Femur (tissue), 1 donor: ENCODE measurements around the gene STK4.
"Not testable (repeated sequence)": the region's sequence is repeated elsewhere in the genome, so short reads cannot be mapped to it uniquely, and the experiment has no call there.

Experiments
- DNase-seq: peaks from one replicate; pipeline ENCODE4 v3.0.0-alpha.2; 2017

STK4 gene

DNA sequence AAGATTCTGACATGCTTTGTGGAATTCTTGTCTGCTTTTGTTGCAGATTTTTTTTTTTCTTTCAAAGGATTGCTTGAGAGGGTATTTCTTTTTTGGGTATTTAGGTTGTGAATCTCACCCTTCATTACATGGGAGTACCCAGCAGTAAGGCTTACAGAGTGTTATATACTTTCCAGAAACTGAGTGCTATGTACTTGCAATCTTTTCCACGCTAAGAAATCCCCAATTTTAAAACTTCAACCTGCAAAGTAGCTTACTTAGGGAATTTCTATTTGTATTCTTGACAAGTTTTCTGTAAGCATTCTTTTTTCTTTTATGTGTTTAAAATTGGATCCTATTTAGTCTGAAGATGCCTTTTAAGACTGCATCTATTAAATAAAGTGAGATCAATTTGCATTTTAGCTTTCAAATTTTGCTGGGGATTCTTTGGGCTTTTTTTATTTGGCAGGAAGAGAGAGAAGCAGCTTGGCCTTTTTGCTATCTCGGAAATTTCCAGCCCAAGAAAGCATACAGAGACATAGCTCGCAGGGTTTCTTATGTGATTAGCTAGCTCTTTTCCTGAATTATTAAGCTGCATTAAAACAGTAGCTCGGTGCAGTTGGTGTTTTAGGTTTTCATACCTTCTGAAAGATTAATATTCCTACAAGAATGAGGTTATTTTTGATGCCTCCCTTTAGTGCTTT is 92.0 kb downstream of the STK4 start:
- DNase-seq, result no peak

DNA sequence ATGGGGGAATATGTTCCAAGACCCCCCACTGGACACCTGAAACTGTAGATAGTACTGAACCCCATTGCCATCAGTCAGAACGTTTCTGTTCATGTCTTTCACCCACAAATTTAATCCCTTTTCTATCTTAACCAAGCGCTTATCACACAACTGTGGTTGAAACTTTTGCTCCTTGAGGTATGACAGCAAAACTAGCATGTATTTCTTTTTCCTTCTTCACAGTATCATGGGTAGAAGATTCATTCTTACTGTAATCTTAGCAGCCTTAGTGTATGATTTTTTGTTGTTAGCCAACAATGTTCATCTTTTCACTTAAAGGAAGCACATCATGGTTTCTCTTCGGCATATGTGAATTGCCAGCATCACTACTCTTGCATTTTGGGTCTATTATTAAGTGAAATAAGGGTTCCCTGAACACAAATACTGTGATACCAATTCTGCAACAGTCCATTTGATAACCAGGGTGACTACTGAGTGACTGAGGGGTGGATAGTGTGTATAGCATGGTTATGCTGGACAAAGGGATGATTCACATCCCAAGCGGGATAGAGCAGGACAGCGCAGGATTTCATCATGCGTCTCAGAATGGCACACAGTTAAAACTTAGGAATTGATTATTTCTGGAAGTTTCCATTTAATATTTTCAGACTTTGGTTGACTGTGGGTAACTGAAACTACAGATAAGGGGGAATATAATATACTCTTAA is 92.9 kb downstream of the STK4 start:
- DNase-seq, result no peak

DNA sequence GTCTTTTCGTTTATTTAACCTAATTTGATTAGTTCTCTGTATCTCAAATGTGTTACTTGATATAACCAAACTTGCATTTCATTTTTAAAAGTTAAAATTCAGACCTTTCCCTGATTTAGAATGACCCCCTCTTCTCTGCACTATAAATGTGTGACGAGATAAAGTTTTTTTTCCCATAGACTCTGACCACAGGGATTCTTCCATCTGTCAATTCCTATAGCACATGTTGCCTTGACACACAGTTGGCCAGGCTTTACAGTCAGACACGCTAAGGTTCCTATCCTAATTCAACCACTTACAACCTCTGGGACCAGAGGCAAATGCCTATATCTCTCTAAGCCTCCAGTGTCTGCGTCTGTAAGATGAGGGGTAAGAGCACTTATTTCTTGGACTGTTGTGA is 94.0 kb downstream of the STK4 start:
- no peak for DNase-seq

DNA sequence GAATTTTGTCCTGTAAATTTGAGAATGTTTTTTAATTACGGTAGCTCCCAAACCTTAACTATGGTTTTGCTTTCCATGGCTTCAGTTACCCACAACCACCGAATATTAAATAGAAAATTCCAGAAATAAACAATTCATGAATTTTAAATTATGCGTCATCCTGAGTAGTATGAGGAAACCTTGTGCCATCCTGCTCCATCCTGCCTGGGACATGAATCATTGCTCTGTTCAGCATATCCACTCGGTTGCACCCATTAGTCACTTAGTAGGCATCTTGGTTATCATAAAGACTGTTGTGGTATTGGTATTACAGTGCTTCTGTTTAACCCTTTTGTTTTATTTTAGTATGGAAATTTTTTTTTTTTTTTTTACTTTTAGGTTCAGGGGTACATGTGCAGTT is 94.9 kb downstream of the STK4 start:
- DNase-seq, result no peak

DNA sequence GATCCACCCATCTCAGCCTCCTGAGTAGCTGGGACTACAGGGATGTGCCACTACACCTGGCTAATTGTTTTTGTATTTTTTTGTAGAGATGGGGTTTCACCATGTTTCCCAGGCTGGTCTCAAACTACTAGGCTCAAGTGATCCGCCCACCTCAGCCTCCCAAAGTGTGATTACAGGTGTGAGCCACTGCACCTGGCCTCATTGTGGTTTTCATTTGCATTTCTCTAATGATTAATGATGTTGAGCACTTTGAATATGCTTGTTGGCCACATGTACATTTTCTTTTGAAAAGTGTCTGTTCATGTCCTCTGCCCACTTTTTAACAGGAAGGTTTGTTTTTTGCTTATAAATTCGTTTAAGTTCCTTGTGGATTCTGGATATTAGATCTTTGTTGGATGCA is 96.8 kb downstream of the STK4 start:
- not testable (repeated sequence) for DNase-seq

DNA sequence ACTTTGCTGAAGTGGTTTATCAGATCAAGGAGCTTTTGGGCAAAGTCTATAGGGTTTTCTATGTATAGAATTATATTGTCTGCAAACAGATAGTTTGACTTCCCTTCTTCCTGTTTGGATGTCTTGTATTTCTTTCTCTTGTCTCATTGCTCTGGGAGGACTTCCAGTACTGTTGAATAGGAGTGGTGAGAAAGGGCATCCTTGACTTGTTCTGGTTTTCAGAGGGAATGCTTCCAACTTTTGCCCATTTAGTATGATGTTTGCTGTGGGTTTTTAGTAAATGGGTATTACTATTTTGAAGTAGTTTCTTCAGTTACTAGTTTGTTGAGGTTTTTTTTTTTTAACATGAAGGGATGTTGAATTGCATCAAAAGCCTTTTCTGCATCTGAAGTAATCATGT is 98.5 kb downstream of the STK4 start:
- no peak for DNase-seq

DNA sequence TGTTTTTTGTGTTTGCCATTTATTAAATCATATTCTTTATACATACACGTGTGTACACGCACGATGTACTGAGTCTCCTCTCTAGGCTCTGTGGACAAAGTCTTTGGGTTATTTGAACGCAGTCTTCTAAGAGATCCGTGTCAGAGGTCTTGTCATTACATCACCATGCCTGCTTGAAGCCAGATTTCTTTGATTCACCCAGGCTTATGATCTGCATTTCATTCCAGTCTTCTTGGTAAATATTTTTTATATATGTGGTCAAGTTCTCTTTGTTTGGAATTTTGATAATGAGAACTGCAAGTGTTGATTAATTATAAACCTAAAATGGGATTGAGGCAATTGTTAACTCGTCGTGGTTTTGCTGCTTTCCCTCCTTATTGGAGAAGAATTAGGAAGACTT is 100.1 kb downstream of the STK4 start:
- DNase-seq, result no peak

DNA sequence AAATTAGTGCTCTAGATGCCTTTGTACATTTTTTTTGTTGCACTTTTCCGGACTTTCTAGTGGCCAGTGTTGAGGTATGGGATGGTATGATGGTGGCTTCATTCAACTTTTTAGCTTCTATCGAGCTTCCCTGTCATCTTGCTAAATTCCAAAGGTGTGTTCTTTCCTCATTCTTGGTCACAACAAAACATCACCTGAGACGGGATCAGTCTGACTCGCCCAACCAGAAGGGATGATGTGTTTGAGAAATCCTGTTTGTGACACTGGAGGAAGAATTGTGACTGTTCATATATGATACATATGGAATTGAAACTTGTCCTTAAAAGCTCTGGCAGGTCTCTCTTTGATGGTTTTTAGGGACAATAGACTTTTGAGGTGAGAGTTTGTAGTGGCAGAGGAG is 100.8 kb downstream of the STK4 start:
- no peak for DNase-seq

DNA sequence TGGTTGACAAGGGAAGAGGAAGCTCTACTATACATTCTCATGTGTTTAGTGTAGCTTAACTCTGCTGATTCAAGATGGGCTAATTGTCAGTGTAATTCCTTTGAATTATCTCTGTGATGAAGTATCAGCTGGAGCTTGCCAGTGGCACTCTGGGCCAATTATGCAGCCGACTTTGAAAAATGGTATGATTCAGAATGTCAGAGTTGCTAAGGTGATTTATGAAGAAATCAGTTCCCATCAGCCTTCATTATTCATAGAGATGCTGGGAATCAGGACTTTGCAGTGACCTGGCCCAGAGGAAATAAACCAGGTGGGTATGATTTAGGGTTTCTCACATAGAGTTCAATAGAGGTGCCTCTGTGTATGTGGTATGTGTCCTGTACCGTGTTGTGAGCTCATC is 101.2 kb downstream of the STK4 start:
- no peak for DNase-seq

DNA sequence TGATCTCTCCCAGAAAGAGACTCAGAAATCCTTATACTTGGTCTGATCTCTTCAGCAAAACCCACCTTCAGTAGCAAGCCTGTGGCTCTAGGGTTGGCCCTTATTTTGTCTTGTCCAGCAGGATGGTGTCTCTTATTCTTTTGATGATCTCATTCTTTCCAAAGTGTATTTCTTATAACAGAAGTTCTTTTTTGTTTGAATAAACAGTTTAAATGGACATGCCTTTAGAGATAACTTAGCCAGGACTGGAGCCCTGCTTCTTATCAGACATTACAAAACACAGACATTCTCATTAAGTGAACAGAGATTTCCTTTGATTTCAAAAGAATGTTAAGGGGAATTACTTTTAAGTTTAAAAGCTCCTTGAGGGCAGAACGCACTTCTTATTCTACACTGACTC is 102.9 kb downstream of the STK4 start:
- no peak for DNase-seq

DNA sequence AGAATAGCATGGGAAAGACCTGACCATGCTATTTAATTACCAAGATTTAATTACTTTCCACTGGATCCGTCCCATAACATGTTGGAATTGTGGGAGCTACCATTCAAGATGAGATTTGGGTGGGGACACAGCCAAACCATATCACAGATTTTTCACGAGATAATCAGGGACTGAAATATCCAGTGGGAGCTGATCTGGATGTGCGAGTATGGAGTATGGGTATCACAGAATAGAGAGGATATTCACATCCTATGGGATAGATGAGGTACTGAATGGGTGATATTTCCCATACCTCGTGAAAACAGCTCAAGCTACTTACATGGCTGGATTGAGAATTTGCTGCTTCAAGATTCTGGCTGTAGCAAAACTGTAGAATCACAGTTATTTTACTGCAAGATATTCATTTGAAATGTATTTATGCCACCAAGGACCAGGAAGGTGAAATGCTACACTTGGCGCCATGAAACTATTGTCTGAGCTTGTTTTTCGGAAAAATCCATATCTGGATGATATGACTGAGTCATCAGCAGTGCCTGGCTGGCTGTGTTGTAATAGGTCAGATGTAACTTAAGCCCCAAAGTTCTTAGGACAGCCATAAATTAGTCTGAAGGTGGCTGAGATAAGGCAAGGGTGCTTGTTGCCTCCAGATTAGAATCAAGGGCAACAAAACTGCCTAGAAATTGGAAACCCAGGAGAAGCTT is 104.8 kb downstream of the STK4 start:
- no peak for DNase-seq

DNA sequence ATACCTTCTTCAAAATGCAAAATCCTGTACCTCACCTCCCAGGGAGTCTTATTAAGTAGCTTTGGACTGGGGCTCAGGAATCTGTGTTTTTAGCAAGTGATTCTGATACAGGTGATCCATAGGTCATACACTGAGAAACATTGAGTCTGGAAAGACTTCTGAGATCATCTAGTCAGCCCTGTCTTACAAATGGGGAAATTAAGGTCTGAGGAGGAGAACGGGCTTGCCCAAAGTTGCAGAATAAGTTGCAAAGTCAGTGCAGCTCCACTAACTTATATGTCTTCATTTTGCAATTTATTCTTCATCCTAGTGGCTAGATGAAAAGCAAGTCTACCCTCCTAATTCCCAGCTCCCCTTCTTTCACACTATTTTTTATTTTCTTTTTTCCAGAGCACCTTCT is 105.8 kb downstream of the STK4 start:
- DNase-seq, result no peak

DNA sequence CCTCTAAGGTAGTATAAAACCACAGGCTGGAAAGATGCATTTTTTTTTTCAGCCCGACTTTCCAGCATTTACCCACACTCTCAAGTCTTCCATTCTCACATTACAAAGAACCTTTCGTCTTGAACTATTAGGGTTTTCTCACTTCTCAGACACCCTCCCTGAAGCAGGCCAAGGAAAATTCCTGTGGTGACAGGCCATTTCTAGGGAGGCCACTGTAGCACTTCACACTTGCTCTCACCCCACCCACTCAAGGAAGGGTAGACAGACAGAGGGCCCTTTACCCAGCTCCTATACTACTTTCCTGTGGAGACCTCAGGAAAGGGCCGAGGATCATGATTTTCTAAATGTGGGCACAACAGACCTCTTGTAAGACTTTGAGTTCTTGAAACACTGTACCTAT is 106.9 kb downstream of the STK4 start:
- peak; percentile 50 for DNase-seq

DNA sequence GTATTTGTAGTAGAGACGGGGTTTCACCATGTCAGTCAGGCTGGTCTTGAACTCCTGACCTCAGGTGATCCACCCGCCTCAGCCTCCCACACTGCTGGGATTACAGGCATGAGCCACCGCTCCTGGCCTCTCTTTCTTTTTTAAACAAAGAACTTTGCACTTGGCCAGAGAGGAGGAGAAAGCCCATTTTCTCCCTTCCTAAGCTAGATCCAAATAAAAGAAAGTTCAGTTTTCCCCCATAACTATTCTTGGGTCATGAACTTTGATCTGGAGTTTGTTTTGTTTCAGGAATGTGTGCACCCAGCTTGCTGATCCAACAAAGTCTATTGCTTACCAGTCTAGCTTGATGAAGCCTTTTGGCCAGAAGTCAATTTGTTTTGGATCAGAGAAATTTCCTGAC is 111.2 kb downstream of the STK4 start:
- no peak for DNase-seq

DNA sequence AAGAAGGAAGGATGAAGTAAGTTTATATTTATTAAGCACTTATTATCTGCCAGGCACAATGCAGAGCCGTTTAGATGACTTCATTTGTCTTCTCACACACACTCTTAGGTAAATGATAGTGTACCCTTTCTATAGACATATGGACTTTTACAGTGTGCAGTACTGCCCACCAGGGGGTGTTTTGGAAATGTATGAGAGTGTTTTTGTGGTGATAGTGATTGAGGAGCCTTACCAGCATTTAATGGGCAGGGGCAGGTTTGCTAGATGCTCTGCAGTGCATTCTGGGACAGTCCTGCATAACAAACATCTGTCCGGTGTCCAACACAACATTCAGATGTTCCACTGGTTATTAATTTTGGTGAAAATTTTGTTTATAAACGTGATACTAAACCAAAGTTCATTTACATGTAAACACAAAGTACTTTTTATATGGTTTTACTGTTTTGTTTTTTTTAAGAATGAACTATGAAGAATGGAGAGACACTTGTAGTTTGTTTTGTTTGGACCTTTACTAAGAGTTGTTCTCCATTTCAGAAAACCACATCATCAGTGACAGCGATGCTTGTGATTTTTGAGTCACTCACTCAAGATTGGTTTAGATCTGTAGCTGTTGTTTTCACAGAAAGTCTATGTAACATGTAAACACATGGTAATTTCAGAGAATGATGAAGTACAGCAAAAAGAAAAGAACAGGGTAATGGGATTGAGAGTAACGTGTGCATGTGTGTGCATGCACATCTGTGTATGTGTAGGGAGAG is 114.7 kb downstream of the STK4 start:
- DNase-seq, result no peak

DNA sequence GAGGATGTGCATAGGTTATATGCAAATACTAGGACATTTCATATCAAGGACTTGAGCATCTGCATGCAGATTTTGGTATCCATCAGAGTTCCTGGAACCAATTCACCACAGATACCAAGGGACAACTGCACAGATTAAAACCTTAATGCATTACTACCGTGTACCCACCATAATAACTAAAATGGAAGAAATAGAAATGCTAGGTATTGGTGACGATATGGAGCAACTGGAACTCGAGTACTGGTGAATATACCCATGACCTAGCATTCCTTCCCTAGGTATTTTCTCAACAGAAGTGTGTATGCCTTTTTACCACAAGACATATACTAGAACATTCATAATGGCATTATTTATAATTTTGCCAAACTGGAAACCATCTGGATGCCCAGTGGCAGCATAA is 116.2 kb downstream of the STK4 start:
- DNase-seq, result no peak

DNA sequence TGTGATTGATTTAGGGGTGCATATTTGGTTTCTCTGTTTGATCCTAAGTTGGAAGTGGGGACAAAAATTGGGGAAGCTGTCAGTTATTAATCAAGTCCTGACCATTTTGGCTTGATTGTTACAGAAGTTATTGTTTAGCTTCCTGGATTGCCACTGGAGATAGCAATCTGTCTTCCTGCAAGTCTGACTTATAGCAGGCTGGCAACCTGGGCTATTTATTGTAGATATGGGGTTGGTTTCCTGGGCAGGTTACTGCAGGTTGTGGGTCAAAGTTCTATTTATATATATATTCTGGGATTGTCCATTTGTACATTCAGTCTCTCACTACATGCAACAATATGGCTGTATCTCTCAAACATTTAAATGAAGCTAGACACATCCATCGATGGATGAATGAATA is 116.8 kb downstream of the STK4 start:
- no peak for DNase-seq

DNA sequence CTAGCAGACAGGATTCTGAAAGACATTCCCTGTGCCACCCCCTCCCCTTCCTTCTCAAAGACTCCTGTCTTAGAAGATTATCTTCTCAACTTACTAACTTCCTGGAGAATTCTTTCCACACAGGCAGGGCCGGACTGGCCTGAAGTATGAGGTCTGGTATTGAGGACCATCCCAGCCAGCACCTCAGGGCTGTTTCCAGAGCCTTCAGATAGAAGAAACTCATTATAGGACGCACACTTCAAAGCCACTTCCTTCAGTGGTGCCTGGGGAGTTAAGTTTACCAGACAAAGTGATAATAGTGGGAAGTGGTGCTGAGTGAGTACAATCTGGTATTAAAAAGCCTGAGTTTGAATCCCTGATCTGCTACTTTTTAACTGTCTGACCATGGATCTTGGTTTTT is 119.0 kb downstream of the STK4 start:
- DNase-seq, result no peak

DNA sequence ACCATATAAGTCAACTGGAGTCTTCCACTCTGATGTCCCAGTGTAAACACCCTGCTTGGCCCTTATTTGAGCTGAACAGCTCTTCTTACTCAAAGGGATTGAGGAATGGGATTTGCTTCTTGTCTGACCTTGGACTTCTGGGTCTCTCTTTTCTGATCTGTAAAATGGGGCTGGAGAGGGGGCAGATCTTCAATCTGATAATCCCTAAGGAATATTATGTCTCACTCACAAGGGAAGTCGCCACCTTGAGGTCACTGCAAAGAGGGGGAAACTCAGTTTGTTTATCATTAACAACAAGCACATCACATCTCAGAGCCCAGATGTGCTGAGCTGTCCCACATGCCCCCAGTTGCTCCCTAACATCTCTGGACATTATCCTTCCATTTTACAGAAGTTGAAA is 119.6 kb downstream of the STK4 start:
- no peak for DNase-seq

DNA sequence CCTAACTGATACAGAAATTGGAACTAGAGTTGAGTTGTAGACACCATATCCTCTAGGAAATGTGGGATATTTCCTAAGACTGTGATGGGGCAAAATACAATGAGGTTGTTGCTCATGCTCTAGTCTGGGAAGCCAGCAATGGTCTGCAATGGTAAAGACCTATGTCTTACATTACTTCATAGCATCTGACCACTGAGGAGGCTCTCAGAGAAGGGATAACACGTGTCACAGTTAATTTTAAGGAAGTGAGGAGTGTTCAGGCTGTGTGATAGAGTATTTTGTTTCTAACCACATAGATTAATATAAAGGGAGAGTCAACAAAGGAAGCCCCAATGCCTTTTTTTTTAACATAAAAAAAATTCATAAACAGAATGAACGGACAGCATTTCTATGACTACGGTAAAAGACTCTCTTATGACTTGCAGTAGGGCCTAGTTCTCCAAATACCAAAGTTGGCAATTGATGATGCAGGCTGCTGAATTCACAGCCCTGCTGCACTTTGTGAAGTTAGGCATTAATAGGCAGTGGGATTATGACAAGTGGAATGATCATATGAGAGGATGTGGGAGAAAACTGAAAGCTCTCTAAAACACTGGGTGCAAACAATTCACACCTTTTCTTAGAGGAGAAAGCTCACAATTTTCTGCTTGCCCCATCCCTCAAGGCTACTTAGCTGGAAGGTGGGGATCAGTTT is 120.9 kb downstream of the STK4 start:
- DNase-seq, result no peak

DNA sequence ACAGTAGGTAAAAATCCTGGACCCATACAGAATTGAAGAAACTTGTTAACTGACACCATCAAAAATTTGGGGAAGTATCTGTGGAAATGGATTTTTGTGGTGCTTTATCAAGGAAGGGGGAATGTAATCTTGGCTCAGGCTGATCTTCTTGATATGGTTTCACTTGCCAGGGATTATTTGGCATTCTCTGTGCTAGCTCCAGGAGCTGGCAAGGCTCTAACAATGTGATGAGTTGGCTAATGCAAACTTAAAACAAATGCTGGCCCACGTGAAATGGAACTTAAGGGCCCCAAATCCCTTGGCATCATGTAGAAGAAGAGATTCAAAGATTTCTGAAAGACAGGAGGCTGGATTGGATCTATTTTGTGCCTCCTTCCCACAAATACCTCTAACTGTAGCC is 121.5 kb downstream of the STK4 start:
- DNase-seq, result no peak

DNA sequence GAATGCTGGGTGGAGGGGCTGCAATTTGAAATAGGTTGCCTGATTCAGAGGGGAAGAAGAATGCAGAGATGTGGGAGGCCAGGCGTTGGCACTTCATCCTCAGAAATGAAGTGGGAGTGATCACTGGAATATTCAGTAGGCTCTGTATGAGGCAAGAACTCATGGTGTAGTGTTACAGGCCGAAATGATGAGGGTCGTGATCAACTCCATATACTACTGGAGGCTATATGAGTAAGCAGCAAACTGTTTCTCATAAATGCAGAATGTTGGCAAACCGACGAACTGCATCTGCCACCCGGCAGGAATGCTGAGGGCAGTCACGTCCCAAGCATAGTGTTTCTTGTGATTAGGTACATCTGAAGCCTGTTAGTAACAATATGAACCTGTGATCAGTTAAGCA is 121.9 kb downstream of the STK4 start:
- no peak for DNase-seq

DNA sequence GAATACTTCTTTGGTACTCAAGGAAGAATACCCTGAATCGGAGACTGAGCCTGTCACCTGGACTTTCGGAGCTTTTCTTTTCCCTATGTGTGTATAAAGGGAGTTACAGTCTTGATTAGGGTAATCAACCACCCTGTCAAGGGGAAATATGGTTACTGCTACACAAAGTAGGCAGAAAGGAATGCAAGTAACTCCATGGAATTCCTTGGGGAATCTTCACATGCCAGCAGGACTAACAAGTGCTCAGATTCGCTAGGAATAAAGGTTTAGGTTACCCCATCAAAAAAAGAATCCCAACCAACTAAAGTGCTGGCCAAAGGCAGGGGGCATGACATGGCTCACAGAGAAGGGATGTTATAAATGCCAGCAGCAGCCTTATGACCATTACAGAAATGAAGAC is 124.2 kb downstream of the STK4 start:
- DNase-seq, result no peak
